ENCODE results near the gene ARL15.

ARL15 gene

GRCh38 chr5:54081415-54081814 is 229.0 kb downstream of the ARL15 start:
- no peak for DNase-seq
- Histone ChIP-seq H3K4me3 (ENCODE audit: low read depth, low read length) (no peak overlapping the region), H3K27me3 (no peaks in the 10 kb centered on the region)

GRCh38 chr5:54080831-54081230 is 229.5 kb downstream of the ARL15 start:
- DNase-seq = no peak
- Histone ChIP-seq H3K9me3 (no peaks in the 10 kb centered on the region), H3K4me3 (ENCODE audit: low read depth, low read length) (no peak overlapping the region), H3K27me3 (no peaks in the 10 kb centered on the region), H3K36me3 (no peaks in the 10 kb centered on the region), H3K4me1 (no peaks in the 10 kb centered on the region)
- TF ChIP-seq, protein P1, sequence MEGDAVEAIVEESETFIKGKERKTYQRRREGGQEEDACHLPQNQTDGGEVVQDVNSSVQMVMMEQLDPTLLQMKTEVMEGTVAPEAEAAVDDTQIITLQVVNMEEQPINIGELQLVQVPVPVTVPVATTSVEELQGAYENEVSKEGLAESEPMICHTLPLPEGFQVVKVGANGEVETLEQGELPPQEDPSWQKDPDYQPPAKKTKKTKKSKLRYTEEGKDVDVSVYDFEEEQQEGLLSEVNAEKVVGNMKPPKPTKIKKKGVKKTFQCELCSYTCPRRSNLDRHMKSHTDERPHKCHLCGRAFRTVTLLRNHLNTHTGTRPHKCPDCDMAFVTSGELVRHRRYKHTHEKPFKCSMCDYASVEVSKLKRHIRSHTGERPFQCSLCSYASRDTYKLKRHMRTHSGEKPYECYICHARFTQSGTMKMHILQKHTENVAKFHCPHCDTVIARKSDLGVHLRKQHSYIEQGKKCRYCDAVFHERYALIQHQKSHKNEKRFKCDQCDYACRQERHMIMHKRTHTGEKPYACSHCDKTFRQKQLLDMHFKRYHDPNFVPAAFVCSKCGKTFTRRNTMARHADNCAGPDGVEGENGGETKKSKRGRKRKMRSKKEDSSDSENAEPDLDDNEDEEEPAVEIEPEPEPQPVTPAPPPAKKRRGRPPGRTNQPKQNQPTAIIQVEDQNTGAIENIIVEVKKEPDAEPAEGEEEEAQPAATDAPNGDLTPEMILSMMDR (IDR thresholded peaks at IDR 0.05; ENCODE audit: low read depth, low read length) = no peak

More at GRCh38 chr5:54081415-54081814, 229.0 kb downstream of the ARL15 start:
- TF ChIP-seq, protein P1 (IDR thresholded peaks at IDR 0.05; ENCODE audit: low read depth, low read length) = no peak
- Histone ChIP-seq H3K36me3 (no peaks in the 10 kb centered on the region), H3K9me3 (no peaks in the 10 kb centered on the region), H3K4me1 (no peaks in the 10 kb centered on the region)

GRCh38 chr5:54073735-54074134 is 236.6 kb downstream of the ARL15 start:
- Histone ChIP-seq H3K36me3 (no peaks in the 10 kb centered on the region), H3K9me3 (no peaks in the 10 kb centered on the region), H3K27me3 (no peaks in the 10 kb centered on the region), H3K4me1 (no peaks in the 10 kb centered on the region), H3K4me3 (ENCODE audit: low read depth, low read length) (no peak overlapping the region)
- TF ChIP-seq, protein P1 (IDR thresholded peaks at IDR 0.05; ENCODE audit: low read depth, low read length) = no peak
- no peak for DNase-seq

DNA sequence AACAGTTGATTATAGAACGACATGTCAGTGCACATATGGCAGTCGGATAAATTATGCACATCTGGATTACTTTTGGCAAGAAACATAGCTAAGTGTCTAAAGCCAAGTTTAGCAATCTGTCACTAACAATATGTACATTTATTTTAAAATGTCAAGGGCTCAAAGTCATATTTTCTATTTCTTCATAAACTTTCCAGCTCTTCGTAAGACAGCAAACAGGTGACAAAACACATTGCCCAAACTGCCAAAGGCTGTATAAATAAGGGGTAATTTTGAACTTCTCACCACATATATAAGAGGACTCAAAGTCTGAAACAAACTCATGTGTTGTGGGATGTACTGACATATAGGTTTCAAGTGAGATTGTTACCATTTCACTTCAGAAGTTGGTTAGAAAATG is 237.2 kb downstream of the ARL15 start:
- Histone ChIP-seq H3K36me3 (no peaks in the 10 kb centered on the region), H3K4me3 (ENCODE audit: low read depth, low read length) (no peak overlapping the region), H3K9me3 (no peaks in the 10 kb centered on the region), H3K4me1 (no peaks in the 10 kb centered on the region), H3K27me3 (no peaks in the 10 kb centered on the region)
- TF ChIP-seq, protein P1 (IDR thresholded peaks at IDR 0.05; ENCODE audit: low read depth, low read length) = no peak
- DNase-seq = no peak

DNA sequence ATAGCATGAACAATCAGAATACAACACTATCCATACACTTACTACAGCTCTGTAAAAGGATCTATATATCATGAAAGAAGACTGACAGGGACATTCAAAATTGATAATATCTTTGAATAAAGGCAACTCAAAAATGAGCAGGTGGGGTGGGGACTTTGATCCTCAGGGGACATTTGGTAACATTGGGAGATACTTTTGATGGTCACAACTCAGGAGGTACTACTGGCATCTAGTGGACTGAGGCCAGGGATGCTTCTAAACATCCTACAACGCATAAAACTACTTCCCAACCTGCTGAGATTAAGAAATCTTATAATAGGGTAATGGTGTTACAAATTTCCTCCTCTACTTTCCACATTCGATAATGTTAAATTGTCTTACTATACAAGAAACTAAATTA is 243.9 kb downstream of the ARL15 start:
- H3K4me1 ChIP-seq = no peaks in the 10 kb centered on the region
- TF ChIP-seq, protein P1 (IDR thresholded peaks at IDR 0.05; ENCODE audit: low read depth, low read length) = no peak
- DNase-seq = no peak
- no peak overlapping the region for H3K4me3 ChIP-seq (ENCODE audit: low read depth, low read length)
- no peaks in the 10 kb centered on the region for H3K9me3 ChIP-seq
- no peaks in the 10 kb centered on the region for H3K36me3 ChIP-seq
- H3K27me3 ChIP-seq = no peaks in the 10 kb centered on the region

GRCh38 chr5:54063817-54064216 is 246.6 kb downstream of the ARL15 start:
- no peaks in the 10 kb centered on the region for H3K9me3 ChIP-seq
- no peaks in the 10 kb centered on the region for H3K36me3 ChIP-seq
- no peak for DNase-seq
- no peaks in the 10 kb centered on the region for H3K4me1 ChIP-seq
- H3K27me3 ChIP-seq = no peaks in the 10 kb centered on the region
- TF ChIP-seq, protein P1 (IDR thresholded peaks at IDR 0.05; ENCODE audit: low read depth, low read length) = no peak
- H3K4me3 ChIP-seq (ENCODE audit: low read depth, low read length) = no peak overlapping the region

Measured in BE2C (cell line).